ENCODE measurements around the gene VEZF1. TPM values are rescaled to one million over a fixed set of nuclear protein-coding genes. Genes with fewer than 3 reads are reported as not detected.

Gene VEZF1
- total and polyA plus RNA-seq, 2 of the 8 experiments (the other 6 are each of a cell fraction or from before 2014, with no cell fraction given), result 28.9 to 61.9 TPM

GRCh38 chr17:58002154-58002948, 14.3 kb upstream of the VEZF1 start:
- H3K79me2 ChIP-seq (ENCODE audit: control insufficient read depth in 1 of 2, insufficient read depth in 2 of 2, low read length in 2 of 2), result peaks cover 11 to 55% of the 10 kb centered on the region in 2 experiments
- no peak for FAIRE-seq
- H2BK120ac ChIP-seq (replicated peaks; ENCODE audit: low read depth, low read length), result no peak overlapping the region
- H3K9ac ChIP-seq (replicated peaks in 1 of 4; ENCODE audit: extremely low read depth in 1 of 4, low read depth in 3 of 4, low read length in 3 of 4), result no peak overlapping the region
- H2BK12ac ChIP-seq (ENCODE audit: low read depth, low read length), result no peak overlapping the region
- H3K23me2 ChIP-seq (ENCODE audit: low read depth, low read length), result peaks cover 6% of the 10 kb centered on the region
- no peak overlapping the region for H2AFZ ChIP-seq (ENCODE audit: low read length)
- peaks cover 11 to 15% of the 10 kb centered on the region in 2 experiments for H4K20me1 ChIP-seq (replicated peaks in 1 of 2; ENCODE audit: control insufficient read depth in 1 of 2, insufficient read depth in 2 of 2, low read length in 2 of 2)
- H2AK5ac ChIP-seq (ENCODE audit: low read depth, low read length), result no peak overlapping the region
- H2BK15ac ChIP-seq (ENCODE audit: low read length), result no peak overlapping the region
- H3K27me3 ChIP-seq (replicated peaks in 1 of 4; ENCODE audit: control insufficient read depth in 3 of 4, extremely low read depth in 1 of 4, insufficient read depth in 3 of 4, low read length in 3 of 4), result no peaks in the 10 kb centered on the region
- 86 to 100% methylated on average over 1 to 4 of the region's 4 CpGs for WGBS, 2 experiments (ENCODE audit: extremely low coverage in 1 of 2, insufficient coverage in 1 of 2, insufficient read length in 1 of 2, insufficient replicate concordance in 2 of 2, low coverage in 1 of 2, low lambda C conversion rate in 2 of 2, missing lambda C conversion rate in 1 of 2)
- H3K4me1 ChIP-seq (replicated peaks in 1 of 4; ENCODE audit: control insufficient read depth in 3 of 4, insufficient read depth in 4 of 4, low read length in 3 of 4), result peaks cover 0 to 11% (median 4%) of the 10 kb centered on the region in 4 experiments; a peak in 4 of 7 replicates
- no peak for DNase-seq (ENCODE audit: low read depth in 1 of 2, low spot score in 2 of 2)
- H3K9me3 ChIP-seq (ENCODE audit: insufficient read depth in 2 of 2, low read depth in 1 of 2, low read length in 1 of 2), result no peaks in the 10 kb centered on the region
- H3K18ac ChIP-seq (ENCODE audit: extremely low read depth, low read length), result no peak overlapping the region
- no peak overlapping the region for H2BK20ac ChIP-seq (ENCODE audit: low read length)
- H3K4me2 ChIP-seq (ENCODE audit: insufficient read depth in 1 of 2, low read depth in 2 of 2, low read length in 2 of 2), result 0 out of 4 replicates have a peak overlapping the region, but pooled peaks of 1 of the 2 experiments have one; percentile 4
- no peak overlapping the region for H3K27ac ChIP-seq (ENCODE audit: low read depth, low read length)
- H3K14ac ChIP-seq (ENCODE audit: insufficient read length), result no peak overlapping the region
- peaks cover 13 to 72% (median 46%) of the 10 kb centered on the region in 4 experiments for H3K36me3 ChIP-seq (ENCODE audit: control insufficient read depth in 2 of 4, insufficient read depth in 4 of 4, low read length in 3 of 4)
- H4K5ac ChIP-seq (ENCODE audit: insufficient read length, low read depth, low read length), result no peak overlapping the region
- POLR2A ChIA-PET (ENCODE audit: partially characterized antibody), result interaction anchor here (0.6 to 28.0 kb wide), 14 partner anchors 8 to 140 kb away, joined by 3 to 672 read pairs (median 3); partner anchors contain the start of genes DYNLL2, MRPS23 and VEZF1
- H4K91ac ChIP-seq (replicated peaks; ENCODE audit: insufficient read length, low read length), result no peak overlapping the region
- no peak overlapping the region for H4K8ac ChIP-seq (ENCODE audit: extremely low read depth, insufficient read depth, low read length)
- H3K4ac ChIP-seq (replicated peaks; ENCODE audit: insufficient read length, low read depth, low read length), result no peak overlapping the region
- no peak overlapping the region for H3K4me3 ChIP-seq (ENCODE audit: extremely low read depth in 1 of 4, insufficient read depth in 2 of 4, low read depth in 3 of 4, low read length in 4 of 4)
- CTCF ChIA-PET (ENCODE audit: partially characterized antibody), result interaction anchor here (0.7 to 15.0 kb wide), 11 partner anchors 9 to 168 kb away, joined by 3 to 384 read pairs (median 3); partner anchors contain the start of gene MRPS23
- H3K56ac ChIP-seq (replicated peaks; ENCODE audit: insufficient read length, low read depth, low read length), result no peak overlapping the region
- no peak overlapping the region for H2BK5ac ChIP-seq (ENCODE audit: low read depth, low read length)
- H3K23ac ChIP-seq (ENCODE audit: insufficient read length), result no peak overlapping the region
- H3K79me1 ChIP-seq (ENCODE audit: low read depth, low read length), result no peaks in the 10 kb centered on the region; the same call in 1 of the 2 replicates
- peak; percentile 63; the same call in 1 of the 2 replicates for TF ChIP-seq POLR2AphosphoS5 (IDR thresholded peaks at IDR 0.05; ENCODE audit: low read depth, low read length)
- no peak for TF ChIP-seq BACH1 (IDR thresholded peaks at IDR 0.05; ENCODE audit: low read length)
- TF ChIP-seq SRF (IDR thresholded peaks at IDR 0.05; ENCODE audit: low read depth, low read length), result no peak
- TF ChIP-seq SIN3A (conservative IDR thresholded peaks at IDR 0.05 in 1 of 2, IDR thresholded peaks at IDR 0.05 in 1 of 2; ENCODE audit: low read depth in 1 of 2, low read length in 2 of 2), result no peak
- no peak for TF ChIP-seq BCL11A (IDR thresholded peaks at IDR 0.05; ENCODE audit: low read depth in 2 of 2, low read length in 2 of 2)
- TF ChIP-seq CHD1 (IDR thresholded peaks at IDR 0.05; ENCODE audit: low read depth, low read length), result no peak
- no peak for TF ChIP-seq ATF3 (IDR thresholded peaks at IDR 0.05; ENCODE audit: insufficient read depth, low read depth, low read length)
- TF ChIP-seq CBX5 (IDR thresholded peaks at IDR 0.05; ENCODE audit: low read depth, low read length), result no peak
- TF ChIP-seq MAX (IDR thresholded peaks at IDR 0.05), result no peak
- TF ChIP-seq NRF1 (IDR thresholded peaks at IDR 0.05; ENCODE audit: low read depth, low read length), result peak; percentile 10; the same call in 1 of the 2 replicates
- no peak for TF ChIP-seq EZH2 (IDR thresholded peaks at IDR 0.05; ENCODE audit: low read depth, low read length, severe bottlenecking)

Measured in H1 (cell line).